Neural cell (in vitro differentiated cells): ENCODE results near the gene LRP1. TPM values are rescaled to one million over a fixed set of nuclear protein-coding genes. Genes with fewer than 3 reads are reported as not detected.

Experiments
- H2AFZ ChIP-seq: fragments of 200-600, 300-800 bp; sonication (generic), shearing (Covaris generic); 2 replicates; pipeline ENCODE4 v1.6.0; 2014; ENCODE audit warnings: low read depth, mild to moderate bottlenecking, antibody characterized with exemption, low read length, moderate library complexity
- H3F3A ChIP-seq: fragments of 200-600 bp; shearing (Covaris generic); 2 replicates; pipeline ENCODE4 v1.6.1; 2016; ENCODE audit warnings: mild to moderate bottlenecking, moderate library complexity, mixed read lengths, antibody characterized with exemption, low read length; ENCODE audit not compliant: insufficient read depth, poor library complexity, severe bottlenecking
- H3K27ac ChIP-seq: fragments of 200-600, 300-800 bp; sonication (generic), shearing (Covaris generic); 2 replicates; pipeline ENCODE4 v1.5.1; 2014; ENCODE audit warnings: mild to moderate bottlenecking, low read length, moderate library complexity
- H3K27me3 ChIP-seq: fragments of 300-800, 200-600 bp; sonication (generic), shearing (Covaris generic); 2 replicates; pipeline ENCODE4 v1.6.0; 2014; ENCODE audit warnings: mild to moderate bottlenecking, low read depth, low read length, moderate library complexity; ENCODE audit not compliant: insufficient read depth
- H3K36me3 ChIP-seq: fragments of 300-800, 200-600 bp; sonication (generic), shearing (Covaris generic); 2 replicates; pipeline ENCODE4 v1.5.1; 2014; ENCODE audit warnings: mild to moderate bottlenecking, antibody characterized with exemption, low read length, moderate library complexity; ENCODE audit not compliant: insufficient read depth
- H3K4me2 ChIP-seq: fragments of 300-800, 200-600 bp; sonication (generic), shearing (Covaris generic); 2 replicates; pipeline ENCODE4 v1.6.0; 2014; ENCODE audit warnings: mild to moderate bottlenecking, low read length
- H3K4me3 ChIP-seq: fragments of 300-800, 200-600 bp; sonication (generic), shearing (Covaris generic); 2 replicates; pipeline ENCODE4 v1.5.1; 2014; ENCODE audit warnings: mild to moderate bottlenecking, low read length, moderate library complexity
- H3K79me2 ChIP-seq: fragments of 200-600 bp; shearing (Covaris generic); replicated peaks from 2 replicates; pipeline ENCODE4 v1.6.0; 2014; ENCODE audit warnings: mild to moderate bottlenecking, low read length, moderate library complexity; ENCODE audit not compliant: insufficient read depth
- H3K9ac ChIP-seq: fragments of 300-800, 200-600 bp; sonication (generic), shearing (Covaris generic); 2 replicates; pipeline ENCODE4 v1.6.1; 2016; ENCODE audit warnings: mild to moderate bottlenecking, low read length, mixed read lengths
- H3K9me2 ChIP-seq: fragments of 200-600 bp; shearing (Covaris generic); 2 replicates; pipeline ENCODE4 v1.6.1; 2016; ENCODE audit warnings: mild to moderate bottlenecking, low read length, mixed read lengths; ENCODE audit not compliant: insufficient read depth
- H3K9me3 ChIP-seq: fragments of 200-600, 300-800 bp; sonication (generic), shearing (Covaris generic); 2 replicates; pipeline ENCODE4 v1.6.1; 2016; ENCODE audit warnings: mild to moderate bottlenecking, mixed run types, low read length, moderate library complexity, mixed read lengths
- H4K20me1 ChIP-seq: fragments of 200-600 bp; shearing (Covaris generic); 2 replicates; pipeline ENCODE4 v1.6.1; 2016; ENCODE audit warnings: mild to moderate bottlenecking, mixed run types; ENCODE audit not compliant: insufficient read depth
- CTCF ChIP-seq: fragments of 450-650 bp; IDR thresholded peaks from 2 replicates; pipeline ENCODE4 v1.5.1; 2014; ENCODE audit warnings: antibody characterized with exemption, mild to moderate bottlenecking, moderate library complexity; ENCODE audit not compliant: poor library complexity, severe bottlenecking
- MXI1 ChIP-seq: fragments of 450-650 bp; conservative IDR thresholded peaks from 2 replicates; pipeline ENCODE4 v1.6.1; 2014; ENCODE audit warnings: antibody characterized with exemption, mild to moderate bottlenecking; ENCODE audit not compliant: poor library complexity, severe bottlenecking
- POLR2AphosphoS5 ChIP-seq: IDR thresholded peaks from 2 replicates; pipeline ENCODE4 v1.6.1; 2012
- REST ChIP-seq: IDR thresholded peaks from 2 replicates; pipeline ENCODE4 v1.6.1; 2012; ENCODE audit warnings: borderline replicate concordance
- SMC3 ChIP-seq: fragments of 450-650 bp; conservative IDR thresholded peaks from 2 replicates; pipeline ENCODE4 v1.6.1; 2014; ENCODE audit warnings: antibody characterized with exemption, mild to moderate bottlenecking, moderate library complexity; ENCODE audit not compliant: poor library complexity
- TAF1 ChIP-seq: IDR thresholded peaks from 2 replicates; pipeline ENCODE4 v1.6.1; 2012; ENCODE audit warnings: low read depth
- polyA plus RNA-seq: library from polyadenylated mRNA; depleted of rRNA; stranded (reverse); fragments of >200 nt; gene quantifications from 2 replicates; pipeline ENCODE4 v1.2.3, GENCODE V29; 2014

The LRP1 gene
- polyA plus RNA-seq, 1 donor from 2014 or later = 18.2 TPM

GRCh38 chr12:57127101-57127725, 1.1 kb upstream of the LRP1 start:
- no peaks in the 10 kb centered on the region for H3K27me3 ChIP-seq
- H4K20me1 ChIP-seq = peaks cover 7% of the 10 kb centered on the region
- H2AFZ ChIP-seq = no peak overlapping the region
- no peaks in the 10 kb centered on the region for H3F3A ChIP-seq
- no peaks in the 10 kb centered on the region for H3K36me3 ChIP-seq
- peak overlapping the region; percentile 76 for H3K4me2 ChIP-seq
- peaks cover 35% of the 10 kb centered on the region for H3K79me2 ChIP-seq
- no peaks in the 10 kb centered on the region for H3K9me3 ChIP-seq
- peak overlapping the region; percentile 99 for H3K4me3 ChIP-seq
- H3K27ac ChIP-seq = no peak overlapping the region
- TF ChIP-seq CTCF = peak; percentile 40
- TF ChIP-seq REST = no peak
- no peak for TF ChIP-seq SMC3
- TF ChIP-seq MXI1 = no peak
- no peak for TF ChIP-seq TAF1
- H3K9ac ChIP-seq = peak overlapping the region; percentile 96
- no peaks in the 10 kb centered on the region for H3K9me2 ChIP-seq

- Histone ChIP-seq H4K20me1 (peaks cover 14% of the 10 kb centered on the region), H2AFZ (peak overlapping the region; percentile 49), H3K4me2 (peak overlapping the region; percentile 95), H3K9ac (peak overlapping the region; percentile 96), H3K27ac (peak overlapping the region; percentile 75), H3K79me2 (peaks cover 39% of the 10 kb centered on the region), H3F3A (no peaks in the 10 kb centered on the region), H3K4me3 (peak overlapping the region; percentile 99), H3K9me2 (no peaks in the 10 kb centered on the region), H3K27me3 (no peaks in the 10 kb centered on the region), H3K9me3 (no peaks in the 10 kb centered on the region), H3K36me3 (no peaks in the 10 kb centered on the region)
- no peak for TF ChIP-seq SMC3
- TF ChIP-seq MXI1 = peak; percentile 33
- TF ChIP-seq POLR2AphosphoS5 = peak; percentile 39
- peak; percentile 29 for TF ChIP-seq REST
- TF ChIP-seq TAF1 = peak; percentile 9
These were observed 400 bp downstream of the LRP1 start for GRCh38 chr12:57128519-57129247.
